Osteocyte (in vitro differentiated cells): ENCODE results near the gene IMMP2L. TPM values are rescaled to one million over a fixed set of nuclear protein-coding genes. Genes with fewer than 3 reads are reported as not detected.

ENCODE experiments used
- DNase-seq: peaks from one replicate; pipeline ENCODE4 v3.0.0; 2021; ENCODE audit warnings: mixed read lengths; ENCODE audit not compliant: unreplicated experiment; ENCODE audit errors: extremely low spot score
- H3K27ac Mint-ChIP-seq: one replicate; pipeline ENCODE4 v1.8.0; 2021; ENCODE audit warnings: mild to moderate bottlenecking, mixed read lengths; ENCODE audit not compliant: unreplicated experiment
- H3K27me3 Mint-ChIP-seq: one replicate; pipeline ENCODE4 v1.8.0; 2021; ENCODE audit warnings: mixed read lengths; ENCODE audit not compliant: unreplicated experiment
- H3K36me3 Mint-ChIP-seq: one replicate; pipeline ENCODE4 v1.8.0; 2021; ENCODE audit warnings: mixed read lengths; ENCODE audit not compliant: unreplicated experiment
- H3K4me1 Mint-ChIP-seq: one replicate; pipeline ENCODE4 v1.8.0; 2021; ENCODE audit warnings: mixed read lengths; ENCODE audit not compliant: unreplicated experiment
- H3K4me3 Mint-ChIP-seq: one replicate; pipeline ENCODE4 v1.8.0; 2021; ENCODE audit warnings: mild to moderate bottlenecking, moderate library complexity, mixed read lengths; ENCODE audit not compliant: unreplicated experiment
- H3K9me3 Mint-ChIP-seq: one replicate; pipeline ENCODE4 v1.8.0; 2021; ENCODE audit warnings: mixed read lengths; ENCODE audit not compliant: unreplicated experiment
- total RNA-seq: library from RNA; stranded (reverse); gene quantifications from 2 replicates; pipeline ENCODE4 v1.2.1, GENCODE V29; 2021
- TF ChIP-seq, protein P1 (sequence below): fragments of 200-600 bp; sonication (generic); IDR thresholded peaks from 2 replicates; pipeline ENCODE4 v1.5.0; 2021; ENCODE audit warnings: antibody characterized with exemption, mild to moderate bottlenecking, moderate library complexity

Gene IMMP2L
- total RNA-seq, 1 donor from 2014 or later: 15.6 TPM

DNA sequence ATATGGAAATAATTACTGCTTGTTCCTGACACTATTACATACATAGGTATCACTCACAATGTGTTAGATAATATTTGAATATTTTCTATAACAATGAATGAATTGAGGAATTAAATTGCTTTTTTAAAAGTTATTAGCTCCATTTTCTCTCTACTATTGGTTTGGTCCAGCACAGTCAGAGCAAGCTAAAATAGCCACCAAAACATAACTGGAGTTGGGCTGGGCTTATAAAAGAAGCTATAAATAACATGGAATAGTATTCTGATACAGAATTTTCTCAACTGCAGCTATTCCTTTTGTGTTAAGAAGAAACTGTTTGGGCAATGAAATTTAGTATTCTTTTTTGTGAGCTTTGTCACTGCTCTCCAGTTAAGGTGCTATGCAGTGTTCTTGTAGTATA lies 614.0 kb downstream of the IMMP2L start:
- DNase-seq: no peak
- Mint-ChIP-seq H3K4me3 (no peak overlapping the region), H3K27ac (no peak overlapping the region), H3K4me1 (peaks cover 28% of the 10 kb centered on the region), H3K36me3 (no peaks in the 10 kb centered on the region), H3K9me3 (no peaks in the 10 kb centered on the region), H3K27me3 (no peaks in the 10 kb centered on the region)
- TF ChIP-seq, protein P1, sequence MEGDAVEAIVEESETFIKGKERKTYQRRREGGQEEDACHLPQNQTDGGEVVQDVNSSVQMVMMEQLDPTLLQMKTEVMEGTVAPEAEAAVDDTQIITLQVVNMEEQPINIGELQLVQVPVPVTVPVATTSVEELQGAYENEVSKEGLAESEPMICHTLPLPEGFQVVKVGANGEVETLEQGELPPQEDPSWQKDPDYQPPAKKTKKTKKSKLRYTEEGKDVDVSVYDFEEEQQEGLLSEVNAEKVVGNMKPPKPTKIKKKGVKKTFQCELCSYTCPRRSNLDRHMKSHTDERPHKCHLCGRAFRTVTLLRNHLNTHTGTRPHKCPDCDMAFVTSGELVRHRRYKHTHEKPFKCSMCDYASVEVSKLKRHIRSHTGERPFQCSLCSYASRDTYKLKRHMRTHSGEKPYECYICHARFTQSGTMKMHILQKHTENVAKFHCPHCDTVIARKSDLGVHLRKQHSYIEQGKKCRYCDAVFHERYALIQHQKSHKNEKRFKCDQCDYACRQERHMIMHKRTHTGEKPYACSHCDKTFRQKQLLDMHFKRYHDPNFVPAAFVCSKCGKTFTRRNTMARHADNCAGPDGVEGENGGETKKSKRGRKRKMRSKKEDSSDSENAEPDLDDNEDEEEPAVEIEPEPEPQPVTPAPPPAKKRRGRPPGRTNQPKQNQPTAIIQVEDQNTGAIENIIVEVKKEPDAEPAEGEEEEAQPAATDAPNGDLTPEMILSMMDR: no peak

DNA sequence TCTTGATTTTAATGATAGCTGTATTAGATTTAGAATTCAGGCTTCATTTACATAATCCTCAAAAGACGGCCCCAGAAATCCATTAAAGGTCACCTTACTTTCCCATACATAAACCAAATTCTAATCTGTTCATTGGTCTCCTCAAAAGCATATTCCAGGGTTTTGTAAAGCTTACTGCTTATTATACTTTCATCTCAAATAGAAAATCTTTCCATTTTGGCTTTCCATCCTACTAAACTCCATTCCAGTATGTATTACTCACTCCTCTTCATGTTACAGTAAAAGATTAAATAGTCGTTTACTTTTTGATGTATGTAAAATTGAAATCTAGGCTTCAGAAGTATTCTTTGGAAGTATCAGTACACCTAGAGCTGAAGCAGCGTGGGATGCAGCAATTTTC lies 614.9 kb downstream of the IMMP2L start:
- DNase-seq: no peak
- Mint-ChIP-seq H3K4me1 (peaks cover 30% of the 10 kb centered on the region), H3K27ac (no peak overlapping the region), H3K36me3 (no peaks in the 10 kb centered on the region), H3K4me3 (no peak overlapping the region), H3K9me3 (no peaks in the 10 kb centered on the region), H3K27me3 (no peaks in the 10 kb centered on the region)
- TF ChIP-seq, protein P1: no peak

DNA sequence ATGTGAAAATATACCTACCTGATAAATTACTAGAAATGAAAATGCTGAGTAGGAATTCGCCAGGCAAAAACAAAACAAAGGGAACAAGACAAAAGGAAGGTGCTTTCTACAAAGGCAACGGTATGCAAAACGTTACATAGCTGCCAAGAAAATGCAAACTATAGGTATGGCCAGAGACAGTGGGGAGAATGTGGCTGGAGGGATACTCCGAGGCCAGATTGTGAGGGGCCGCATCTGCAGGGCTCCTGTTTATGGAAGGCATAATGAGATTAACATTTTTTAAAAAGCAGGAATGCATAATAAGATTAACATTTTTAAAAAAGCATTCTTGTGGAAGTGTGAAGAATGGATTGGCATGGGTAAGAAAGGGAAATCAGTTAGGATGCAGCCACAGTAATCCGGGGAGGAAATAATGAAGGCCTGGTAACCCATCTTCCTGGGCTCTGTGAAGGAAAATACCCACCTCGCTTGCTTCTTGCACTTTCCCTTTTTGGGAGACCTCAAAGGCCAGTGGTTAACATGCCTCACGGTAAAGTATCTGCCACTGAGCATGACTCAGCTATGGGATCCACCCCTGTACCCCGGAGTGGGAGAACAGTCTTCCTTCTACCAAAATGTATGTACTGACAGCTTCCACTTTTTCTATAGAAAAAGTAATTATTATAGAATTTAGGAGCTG lies 617.2 kb downstream of the IMMP2L start:
- DNase-seq: no peak
- H3K27ac Mint-ChIP-seq: no peak overlapping the region
- H3K4me1 Mint-ChIP-seq: peaks cover 30% of the 10 kb centered on the region
- H3K27me3 Mint-ChIP-seq: no peaks in the 10 kb centered on the region
- TF ChIP-seq, protein P1: no peak
- no peak overlapping the region for H3K4me3 Mint-ChIP-seq
- no peaks in the 10 kb centered on the region for H3K9me3 Mint-ChIP-seq
- no peaks in the 10 kb centered on the region for H3K36me3 Mint-ChIP-seq

DNA sequence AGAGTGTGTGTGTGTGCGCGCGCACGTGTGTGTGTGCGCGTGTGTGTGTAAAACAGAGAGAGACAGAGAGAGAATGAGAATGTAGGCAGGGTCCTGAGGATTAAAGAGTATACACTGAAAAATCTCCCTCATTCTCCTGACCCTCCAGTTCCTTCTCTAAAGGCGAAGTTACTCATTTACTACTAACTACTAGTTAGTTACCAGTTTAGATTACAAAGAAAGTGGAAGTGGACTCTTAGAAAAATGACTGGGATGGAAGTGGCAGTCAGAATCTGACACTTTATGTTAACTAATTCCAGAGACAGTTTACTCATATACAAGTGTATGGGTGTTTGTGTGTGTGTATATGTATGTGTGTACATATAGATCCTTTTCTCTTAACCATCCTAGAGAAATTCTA lies 617.8 kb downstream of the IMMP2L start:
- no peak for DNase-seq
- Mint-ChIP-seq H3K27ac (peak overlapping the region; percentile 39), H3K9me3 (no peaks in the 10 kb centered on the region), H3K36me3 (no peaks in the 10 kb centered on the region), H3K4me1 (peaks cover 29% of the 10 kb centered on the region), H3K27me3 (no peaks in the 10 kb centered on the region), H3K4me3 (no peak overlapping the region)
- TF ChIP-seq, protein P1: no peak

DNA sequence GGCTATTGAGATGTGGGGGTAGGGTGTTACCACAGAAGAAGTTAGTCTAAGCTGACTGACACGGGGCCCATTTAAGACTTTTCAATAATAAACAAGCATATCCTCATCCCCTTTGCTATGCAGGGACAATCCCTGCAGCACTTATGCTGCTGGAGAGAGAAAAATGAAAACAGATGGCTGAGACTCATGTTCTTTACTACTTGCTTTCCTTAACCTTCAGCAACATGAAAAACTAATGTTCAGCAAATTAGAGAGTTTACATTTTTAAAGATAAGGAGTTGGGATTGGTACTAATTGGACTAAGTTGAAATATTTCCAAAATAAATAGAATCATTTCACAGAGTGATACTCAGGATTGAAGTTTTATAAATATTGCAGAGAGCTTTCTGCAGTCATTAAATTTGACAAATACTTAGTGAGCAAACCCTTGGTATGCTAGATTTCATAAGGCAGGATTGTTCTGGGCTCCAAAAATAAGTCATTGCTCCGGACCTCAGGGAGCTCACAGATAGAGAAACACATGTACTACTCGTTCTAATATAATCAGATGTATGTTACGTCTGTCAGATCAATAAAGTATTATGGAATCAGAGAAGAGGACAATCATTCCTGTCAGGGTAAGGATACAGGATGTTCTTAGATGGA lies 618.5 kb downstream of the IMMP2L start:
- Mint-ChIP-seq H3K27me3 (no peaks in the 10 kb centered on the region), H3K36me3 (no peaks in the 10 kb centered on the region), H3K4me3 (no peak overlapping the region), H3K4me1 (peaks cover 29% of the 10 kb centered on the region), H3K27ac (peak overlapping the region; percentile 39), H3K9me3 (no peaks in the 10 kb centered on the region)
- no peak for DNase-seq
- TF ChIP-seq, protein P1: no peak
